GM19467 (cell line): ENCODE data around the gene RALGPS1.

ENCODE experiments used
- ATAC-seq: cut with Tn5 transposase; IDR thresholded peaks from one replicate; pipeline ENCODE4 v1.9.1; 2021; ENCODE audit warnings: mild to moderate bottlenecking, moderate library complexity; ENCODE audit not compliant: unreplicated experiment

The RALGPS1 gene

GRCh38 chr9:126914458-126915280, at the start of gene RALGPS1:
RALGPS1 (plus strand) TSS chr9:126914782; CDS start chr9:126962290, 47,508 bp downstream.
- ATAC-seq: peak; percentile 97

- no peak for ATAC-seq
Observed at GRCh38 chr9:126869368-126869767, 45.2 kb upstream of the RALGPS1 start.

GRCh38 chr9:126872516-126872915, 42.1 kb upstream of the RALGPS1 start:
- ATAC-seq: no peak

GRCh38 chr9:126874546-126875314, 39.9 kb upstream of the RALGPS1 start:
- no peak for ATAC-seq

- no peak for ATAC-seq
Observed at GRCh38 chr9:126875756-126876510, 38.6 kb upstream of the RALGPS1 start.

- no peak for ATAC-seq
Observed at GRCh38 chr9:126876531-126876930, 38.1 kb upstream of the RALGPS1 start.

- no peak for ATAC-seq
Observed at GRCh38 chr9:126877418-126877817, 37.2 kb upstream of the RALGPS1 start.

- ATAC-seq: no peak
Observed at GRCh38 chr9:126879288-126879687, 35.3 kb upstream of the RALGPS1 start.

- ATAC-seq: no peak
Observed at GRCh38 chr9:126880226-126880946, 34.2 kb upstream of the RALGPS1 start.

- ATAC-seq: no peak
Observed at GRCh38 chr9:126880947-126881332, 33.6 kb upstream of the RALGPS1 start.

GRCh38 chr9:126882746-126883145, 31.8 kb upstream of the RALGPS1 start:
- ATAC-seq: no peak

- ATAC-seq: no peak
Observed at GRCh38 chr9:126883636-126884035, 30.9 kb upstream of the RALGPS1 start.

- ATAC-seq: no peak
Observed at GRCh38 chr9:126885131-126885641, 29.4 kb upstream of the RALGPS1 start.

- no peak for ATAC-seq
Observed at GRCh38 chr9:126886034-126886822, 28.4 kb upstream of the RALGPS1 start.

GRCh38 chr9:126886897-126887296, 27.7 kb upstream of the RALGPS1 start:
- ATAC-seq: no peak

GRCh38 chr9:126891676-126892075, 22.9 kb upstream of the RALGPS1 start:
- ATAC-seq: no peak

- no peak for ATAC-seq
Observed at GRCh38 chr9:126893079-126893478, 21.5 kb upstream of the RALGPS1 start.

- no peak for ATAC-seq
Observed at GRCh38 chr9:126894052-126894603, 20.5 kb upstream of the RALGPS1 start.

- no peak for ATAC-seq
Observed at GRCh38 chr9:126902210-126902609, 12.4 kb upstream of the RALGPS1 start.
